ENCODE data around the gene C1QTNF8.

DNA sequence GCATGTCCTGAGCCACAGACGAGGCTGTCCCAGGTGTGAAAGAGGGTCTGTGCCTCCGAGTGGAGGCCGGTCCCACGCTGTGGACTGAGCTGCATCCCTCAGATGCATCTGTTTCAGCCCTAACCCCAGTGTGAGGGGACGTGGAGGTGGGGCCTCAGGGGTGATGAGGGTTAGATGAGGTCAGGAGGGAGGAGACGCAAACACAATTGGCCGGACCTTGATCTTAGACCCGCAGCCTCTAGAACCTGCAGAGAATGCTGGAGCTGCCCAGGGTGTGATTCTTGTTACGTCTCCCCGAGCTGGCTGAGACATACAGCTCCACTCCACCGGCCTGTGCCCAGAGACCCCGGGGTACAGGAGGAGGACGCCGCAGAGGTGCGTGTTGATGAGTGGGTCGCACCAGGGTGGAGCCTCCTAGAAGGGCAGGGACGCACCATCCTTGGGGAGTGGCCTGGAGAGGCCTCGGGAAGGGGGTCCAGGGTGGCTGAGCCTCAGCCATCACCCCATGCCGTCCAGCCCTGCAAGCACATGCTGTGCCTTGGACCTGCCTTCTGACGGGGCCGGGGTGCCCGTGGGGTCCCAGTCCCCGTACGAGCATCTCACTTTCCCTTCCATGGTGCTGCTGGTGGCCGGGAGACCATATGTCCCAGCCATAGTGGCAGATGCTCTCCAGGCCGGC lies 16.6 kb upstream of the C1QTNF8 start:
- TF ChIP-seq, protein P1, sequence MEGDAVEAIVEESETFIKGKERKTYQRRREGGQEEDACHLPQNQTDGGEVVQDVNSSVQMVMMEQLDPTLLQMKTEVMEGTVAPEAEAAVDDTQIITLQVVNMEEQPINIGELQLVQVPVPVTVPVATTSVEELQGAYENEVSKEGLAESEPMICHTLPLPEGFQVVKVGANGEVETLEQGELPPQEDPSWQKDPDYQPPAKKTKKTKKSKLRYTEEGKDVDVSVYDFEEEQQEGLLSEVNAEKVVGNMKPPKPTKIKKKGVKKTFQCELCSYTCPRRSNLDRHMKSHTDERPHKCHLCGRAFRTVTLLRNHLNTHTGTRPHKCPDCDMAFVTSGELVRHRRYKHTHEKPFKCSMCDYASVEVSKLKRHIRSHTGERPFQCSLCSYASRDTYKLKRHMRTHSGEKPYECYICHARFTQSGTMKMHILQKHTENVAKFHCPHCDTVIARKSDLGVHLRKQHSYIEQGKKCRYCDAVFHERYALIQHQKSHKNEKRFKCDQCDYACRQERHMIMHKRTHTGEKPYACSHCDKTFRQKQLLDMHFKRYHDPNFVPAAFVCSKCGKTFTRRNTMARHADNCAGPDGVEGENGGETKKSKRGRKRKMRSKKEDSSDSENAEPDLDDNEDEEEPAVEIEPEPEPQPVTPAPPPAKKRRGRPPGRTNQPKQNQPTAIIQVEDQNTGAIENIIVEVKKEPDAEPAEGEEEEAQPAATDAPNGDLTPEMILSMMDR (IDR thresholded peaks at IDR 0.05) = no peak
- TF ChIP-seq, protein P2, sequence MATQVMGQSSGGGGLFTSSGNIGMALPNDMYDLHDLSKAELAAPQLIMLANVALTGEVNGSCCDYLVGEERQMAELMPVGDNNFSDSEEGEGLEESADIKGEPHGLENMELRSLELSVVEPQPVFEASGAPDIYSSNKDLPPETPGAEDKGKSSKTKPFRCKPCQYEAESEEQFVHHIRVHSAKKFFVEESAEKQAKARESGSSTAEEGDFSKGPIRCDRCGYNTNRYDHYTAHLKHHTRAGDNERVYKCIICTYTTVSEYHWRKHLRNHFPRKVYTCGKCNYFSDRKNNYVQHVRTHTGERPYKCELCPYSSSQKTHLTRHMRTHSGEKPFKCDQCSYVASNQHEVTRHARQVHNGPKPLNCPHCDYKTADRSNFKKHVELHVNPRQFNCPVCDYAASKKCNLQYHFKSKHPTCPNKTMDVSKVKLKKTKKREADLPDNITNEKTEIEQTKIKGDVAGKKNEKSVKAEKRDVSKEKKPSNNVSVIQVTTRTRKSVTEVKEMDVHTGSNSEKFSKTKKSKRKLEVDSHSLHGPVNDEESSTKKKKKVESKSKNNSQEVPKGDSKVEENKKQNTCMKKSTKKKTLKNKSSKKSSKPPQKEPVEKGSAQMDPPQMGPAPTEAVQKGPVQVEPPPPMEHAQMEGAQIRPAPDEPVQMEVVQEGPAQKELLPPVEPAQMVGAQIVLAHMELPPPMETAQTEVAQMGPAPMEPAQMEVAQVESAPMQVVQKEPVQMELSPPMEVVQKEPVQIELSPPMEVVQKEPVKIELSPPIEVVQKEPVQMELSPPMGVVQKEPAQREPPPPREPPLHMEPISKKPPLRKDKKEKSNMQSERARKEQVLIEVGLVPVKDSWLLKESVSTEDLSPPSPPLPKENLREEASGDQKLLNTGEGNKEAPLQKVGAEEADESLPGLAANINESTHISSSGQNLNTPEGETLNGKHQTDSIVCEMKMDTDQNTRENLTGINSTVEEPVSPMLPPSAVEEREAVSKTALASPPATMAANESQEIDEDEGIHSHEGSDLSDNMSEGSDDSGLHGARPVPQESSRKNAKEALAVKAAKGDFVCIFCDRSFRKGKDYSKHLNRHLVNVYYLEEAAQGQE (IDR thresholded peaks at IDR 0.05; ENCODE audit: insufficient read depth in 1 of 2, low read depth in 2 of 2, low read length in 1 of 2) = no peak
- no peak for TF ChIP-seq POLR2AphosphoS5 (IDR thresholded peaks at IDR 0.05; ENCODE audit: low read depth, low read length)
- no peak for TF ChIP-seq SIN3A (IDR thresholded peaks at IDR 0.05; ENCODE audit: borderline replicate concordance, insufficient read depth, low read depth, low read length)
- no peak for TF ChIP-seq TCF7L2 (IDR thresholded peaks at IDR 0.05; ENCODE audit: low read depth, low read length)
